WI38 (cell line): ENCODE measurements around the gene GPX7.

Experiments
- H3K4me3 ChIP-seq: 2 replicates; pipeline ENCODE4 v1.5.1; 2011; ENCODE audit warnings: low read depth, mild to moderate bottlenecking, control low read depth, low read length
- CTCF ChIP-seq: IDR thresholded peaks from 2 replicates; pipeline ENCODE4 v1.5.1; 2012; ENCODE audit warnings: low read depth, mild to moderate bottlenecking, control low read depth, low read length

GPX7 gene

GRCh38 chr1:52588535-52588934 lies 13.6 kb upstream of the GPX7 start:
- TF ChIP-seq CTCF: no peak
- H3K4me3 ChIP-seq: no peak overlapping the region

- H3K4me3 ChIP-seq: no peak overlapping the region
- TF ChIP-seq CTCF: no peak
Measured at GRCh38 chr1:52590266-52590665, 11.9 kb upstream of the GPX7 start.

GRCh38 chr1:52592637-52593323 lies 9.4 kb upstream of the GPX7 start:
- no peak overlapping the region for H3K4me3 ChIP-seq
- TF ChIP-seq CTCF: no peak

GRCh38 chr1:52593495-52593894 lies 8.7 kb upstream of the GPX7 start:
- H3K4me3 ChIP-seq: no peak overlapping the region

GRCh38 chr1:52595061-52595460 lies 7.1 kb upstream of the GPX7 start:
- no peak overlapping the region for H3K4me3 ChIP-seq
- TF ChIP-seq CTCF: no peak

More at GRCh38 chr1:52593495-52593894, 8.7 kb upstream of the GPX7 start:
- TF ChIP-seq CTCF: no peak

- no peak for TF ChIP-seq CTCF
- H3K4me3 ChIP-seq: no peak overlapping the region
Measured at GRCh38 chr1:52597912-52598311, 4.3 kb upstream of the GPX7 start.

- H3K4me3 ChIP-seq: no peak overlapping the region
- no peak for TF ChIP-seq CTCF
Measured at GRCh38 chr1:52598729-52599128, 3.4 kb upstream of the GPX7 start.
